Activated naive CD4-positive, alpha-beta T cell treated with anti-CD3 and anti-CD28 coated beads, Interleukin-2, amount 50 U/mL, for 72 hours (primary cell): ENCODE results near the gene RFX1. TPM values are rescaled to one million over a fixed set of nuclear protein-coding genes. Genes with fewer than 3 reads are reported as not detected.

Experiments used
- ATAC-seq, 2 donors: fragments of 150-1000 bp; cut with Tn5 transposase; 2 replicates each; pipeline ENCODE4 v1.10.0; 2021; ENCODE audit warnings: mild to moderate bottlenecking in 2 of 2, moderate library complexity in 2 of 2
- DNase-seq, 2 donors: peaks; one replicate each; pipeline ENCODE4 v3.0.0; 2021 to 2022; ENCODE audit warnings: low spot score in 2 of 2
- H3K27ac Mint-ChIP-seq, 2 donors: one replicate each; pipeline ENCODE4 v1.8.0; 2022; ENCODE audit warnings: mild to moderate bottlenecking in 2 of 2, mixed read lengths in 2 of 2
- H3K36me3 Mint-ChIP-seq, 2 donors: one replicate each; pipeline ENCODE4 v1.8.0; 2022; ENCODE audit warnings: mixed read lengths in 2 of 2
- H3K9me3 Mint-ChIP-seq, 2 donors: one replicate each; pipeline ENCODE4 v1.8.0; 2022; ENCODE audit warnings: mixed read lengths in 2 of 2
- total RNA-seq, 2 donors: library from RNA; stranded (reverse); gene quantifications; one replicate each; pipeline ENCODE4 v1.2.3, GENCODE V29; 2022

Gene RFX1
- total RNA-seq, 2 donors from 2014 or later, result 9.7 to 14.5 TPM

GRCh38 chr19:14005349-14006084, 603 bp downstream of the RFX1 start:
- Mint-ChIP-seq H3K9me3 (no peaks in the 10 kb centered on the region), H3K36me3 (peaks cover 0 to 6% of the 10 kb centered on the region in 2 donors), H3K27ac (peak overlapping the region; percentile 88 to 94)
- DNase-seq (peak; percentile 87 to 92), ATAC-seq (peak; percentile 28 to 63)

GRCh38 chr19:14004619-14005348, 1.3 kb downstream of the RFX1 start:
- DNase-seq (no peak), ATAC-seq (no peak)
- Mint-ChIP-seq H3K27ac (peak overlapping the region; percentile 88 to 94), H3K36me3 (peaks cover 0 to 6% of the 10 kb centered on the region in 2 donors), H3K9me3 (no peaks in the 10 kb centered on the region)

GRCh38 chr19:14003251-14004055, 2.7 kb downstream of the RFX1 start:
- ATAC-seq (no peak), DNase-seq (no peak)
- Mint-ChIP-seq H3K9me3 (peaks cover 0 to 4% of the 10 kb centered on the region in 2 donors), H3K27ac (peak overlapping the region; percentile 94 to 97), H3K36me3 (peaks cover 4 to 14% of the 10 kb centered on the region in 2 donors)

- H3K9me3 Mint-ChIP-seq, result peaks cover 0 to 4% of the 10 kb centered on the region in 2 donors
- H3K27ac Mint-ChIP-seq, result peak overlapping the region; percentile 94 to 97
- H3K36me3 Mint-ChIP-seq, result peaks cover 4 to 21% of the 10 kb centered on the region in 2 donors
- ATAC-seq, result no peak
- no peak for DNase-seq
Measured at GRCh38 chr19:14002571-14003250, 3.4 kb downstream of the RFX1 start.

GRCh38 chr19:14000691-14001375, 5.3 kb downstream of the RFX1 start:
- ATAC-seq, result no peak
- no peak for DNase-seq
- peaks cover 0 to 4% of the 10 kb centered on the region in 2 donors for H3K9me3 Mint-ChIP-seq
- peak overlapping the region; percentile 78 to 94 for H3K27ac Mint-ChIP-seq
- peaks cover 4 to 21% of the 10 kb centered on the region in 2 donors for H3K36me3 Mint-ChIP-seq

- Mint-ChIP-seq H3K9me3 (peaks cover 0 to 4% of the 10 kb centered on the region in 2 donors), H3K27ac (no peak overlapping the region), H3K36me3 (peaks cover 4 to 21% of the 10 kb centered on the region in 2 donors)
- ATAC-seq (no peak), DNase-seq (no peak)
Measured at GRCh38 chr19:13999085-13999484, 7.0 kb downstream of the RFX1 start.

- peaks cover 0 to 4% of the 10 kb centered on the region in 2 donors for H3K9me3 Mint-ChIP-seq
- DNase-seq, result no peak
- H3K27ac Mint-ChIP-seq, result no peak overlapping the region
- H3K36me3 Mint-ChIP-seq, result peaks cover 4 to 21% of the 10 kb centered on the region in 2 donors
- no peak for ATAC-seq
Measured at GRCh38 chr19:13998426-13998825, 7.7 kb downstream of the RFX1 start.

- DNase-seq (no peak), ATAC-seq (no peak)
- Mint-ChIP-seq H3K27ac (no peak overlapping the region), H3K9me3 (peaks cover 0 to 4% of the 10 kb centered on the region in 2 donors), H3K36me3 (peaks cover 4 to 21% of the 10 kb centered on the region in 2 donors)
Measured at GRCh38 chr19:13997631-13997962, 8.5 kb downstream of the RFX1 start.

- Mint-ChIP-seq H3K27ac (no peak overlapping the region), H3K36me3 (peaks cover 6 to 21% of the 10 kb centered on the region in 2 donors), H3K9me3 (peaks cover 0 to 4% of the 10 kb centered on the region in 2 donors)
- DNase-seq (no peak), ATAC-seq (no peak)
Measured at GRCh38 chr19:13996928-13997630, 9.0 kb downstream of the RFX1 start.

GRCh38 chr19:13995878-13996765, 10.0 kb downstream of the RFX1 start:
- Mint-ChIP-seq H3K36me3 (peaks cover 8 to 19% of the 10 kb centered on the region in 2 donors), H3K27ac (no peak overlapping the region), H3K9me3 (peaks cover 0 to 4% of the 10 kb centered on the region in 2 donors)
- ATAC-seq (no peak), DNase-seq (no peak)

GRCh38 chr19:13995017-13995728, 10.9 kb downstream of the RFX1 start:
- no peak for ATAC-seq
- Mint-ChIP-seq H3K36me3 (peaks cover 8 to 16% of the 10 kb centered on the region in 2 donors), H3K9me3 (peaks cover 0 to 4% of the 10 kb centered on the region in 2 donors), H3K27ac (no peak overlapping the region)
- no peak for DNase-seq

GRCh38 chr19:13993590-13994300, 12.4 kb downstream of the RFX1 start:
- no peak for DNase-seq
- H3K36me3 Mint-ChIP-seq, result peaks cover 6 to 18% of the 10 kb centered on the region in 2 donors
- peak overlapping the region in 1 of 2 donors; percentile 82 for H3K27ac Mint-ChIP-seq
- peaks cover 0 to 2% of the 10 kb centered on the region in 2 donors for H3K9me3 Mint-ChIP-seq
- ATAC-seq, result no peak

- peaks cover 4 to 8% of the 10 kb centered on the region in 2 donors for H3K36me3 Mint-ChIP-seq
- H3K27ac Mint-ChIP-seq, result peak overlapping the region; percentile 15 to 47
- ATAC-seq, result no peak
- no peak for DNase-seq
- H3K9me3 Mint-ChIP-seq, result no peaks in the 10 kb centered on the region
Measured at GRCh38 chr19:13992025-13992424, 14.1 kb downstream of the RFX1 start.
